ENCODE results near the gene DENND1A. TPM values are rescaled to one million over a fixed set of nuclear protein-coding genes. Genes with fewer than 3 reads are reported as not detected.
"Not testable (repeated sequence)": the region's sequence is repeated elsewhere in the genome, so short reads cannot be mapped to it uniquely, and the experiment has no call there.

DENND1A gene
- total RNA-seq, 4 donors from 2014 or later, result 20.9 to 33.6 (median 23.7) TPM

- no peak for ATAC-seq
- no peaks in the 10 kb centered on the region for H3K36me3 ChIP-seq
- H3K4me3 ChIP-seq, result no peak overlapping the region
- H3K27me3 ChIP-seq, result no peaks in the 10 kb centered on the region
- 72 to 80% methylated on average over 5 of the region's 5 CpGs for WGBS, 2 donors (ENCODE audit: low coverage in 1 of 2)
- no peaks in the 10 kb centered on the region for H3K9me3 ChIP-seq
- no peak overlapping the region for H3K27ac ChIP-seq
- TF ChIP-seq POLR2A (IDR thresholded peaks at IDR 0.05), result no peak
- no peak for TF ChIP-seq CTCF (IDR thresholded peaks at IDR 0.05)
- no peak for TF ChIP-seq EP300 (IDR thresholded peaks at IDR 0.05)
- TF ChIP-seq POLR2AphosphoS5 (IDR thresholded peaks at IDR 0.05), result no peak
- H3K4me1 ChIP-seq, result no peaks in the 10 kb centered on the region
Measured at GRCh38 chr9:123816817-123817472, 113.0 kb downstream of the DENND1A start.

GRCh38 chr9:123815856-123816255 lies 114.1 kb downstream of the DENND1A start:
- H3K27me3 ChIP-seq, H3K4me3 ChIP-seq, H3K4me1 ChIP-seq, ATAC-seq, H3K9me3 ChIP-seq, H3K36me3 ChIP-seq, H3K27ac ChIP-seq: not testable (repeated sequence)
- 100% methylated on average over 2 of the region's 5 CpGs; no CpG with 5 or more reads in 1 of the 2 donors for WGBS, 2 donors (ENCODE audit: low coverage in 1 of 2)

GRCh38 chr9:123814496-123814895 lies 115.4 kb downstream of the DENND1A start:
- ATAC-seq, result no peak

GRCh38 chr9:123812984-123813383 lies 116.9 kb downstream of the DENND1A start:
- no peak for ATAC-seq
- Histone ChIP-seq H3K36me3 (no peaks in the 10 kb centered on the region), H3K9me3 (no peaks in the 10 kb centered on the region), H3K27ac (no peak overlapping the region), H3K4me1 (no peaks in the 10 kb centered on the region), H3K4me3 (no peak overlapping the region), H3K27me3 (no peaks in the 10 kb centered on the region)
- TF ChIP-seq EP300 (IDR thresholded peaks at IDR 0.05), result no peak
- TF ChIP-seq CTCF (IDR thresholded peaks at IDR 0.05), result no peak
- no peak for TF ChIP-seq POLR2AphosphoS5 (IDR thresholded peaks at IDR 0.05)
- no peak for TF ChIP-seq POLR2A (IDR thresholded peaks at IDR 0.05)
- 94 to 97% methylated on average over 3 of the region's 3 CpGs for WGBS, 2 donors (ENCODE audit: low coverage in 1 of 2)

More at GRCh38 chr9:123814496-123814895, 115.4 kb downstream of the DENND1A start:
- H3K9me3 ChIP-seq, result no peaks in the 10 kb centered on the region
- WGBS, 2 donors (ENCODE audit: low coverage in 1 of 2), result 94 to 100% methylated on average over 1 of the region's 1 CpG
- H3K4me1 ChIP-seq, result no peaks in the 10 kb centered on the region
- no peak overlapping the region for H3K4me3 ChIP-seq
- H3K27me3 ChIP-seq, result no peaks in the 10 kb centered on the region
- no peaks in the 10 kb centered on the region for H3K36me3 ChIP-seq
- no peak overlapping the region for H3K27ac ChIP-seq
- TF ChIP-seq CTCF (IDR thresholded peaks at IDR 0.05), result no peak

GRCh38 chr9:123807251-123807650 lies 122.7 kb downstream of the DENND1A start:
- Histone ChIP-seq H3K9me3 (no peaks in the 10 kb centered on the region), H3K27me3 (no peaks in the 10 kb centered on the region), H3K27ac (no peak overlapping the region), H3K4me3 (no peak overlapping the region), H3K36me3 (no peaks in the 10 kb centered on the region), H3K4me1 (no peaks in the 10 kb centered on the region)
- WGBS, 2 donors (ENCODE audit: low coverage in 1 of 2), result 90 to 92% methylated on average over 4 of the region's 4 CpGs
- ATAC-seq, result no peak
- TF ChIP-seq CTCF (IDR thresholded peaks at IDR 0.05) (no peak), POLR2AphosphoS5 (IDR thresholded peaks at IDR 0.05) (no peak)
